DMS 273 (cell line): ENCODE data around the gene KIF4B.
"Not testable (repeated sequence)": the region's sequence is repeated elsewhere in the genome, so short reads cannot be mapped to it uniquely, and the experiment has no call there.

Experiments used
- DNase-seq: peaks from one replicate; lab custom pipeline; 2025; ENCODE audit not compliant: unreplicated experiment; lab: John Stamatoyannopoulos, UW

KIF4B gene

GRCh38 chr5:155013526-155013925 lies at the start of gene KIF4B:
KIF4B (plus strand) TSS chr5:155013755; CDS start chr5:155013860, 105 bp downstream.
- no peak for DNase-seq

DNA sequence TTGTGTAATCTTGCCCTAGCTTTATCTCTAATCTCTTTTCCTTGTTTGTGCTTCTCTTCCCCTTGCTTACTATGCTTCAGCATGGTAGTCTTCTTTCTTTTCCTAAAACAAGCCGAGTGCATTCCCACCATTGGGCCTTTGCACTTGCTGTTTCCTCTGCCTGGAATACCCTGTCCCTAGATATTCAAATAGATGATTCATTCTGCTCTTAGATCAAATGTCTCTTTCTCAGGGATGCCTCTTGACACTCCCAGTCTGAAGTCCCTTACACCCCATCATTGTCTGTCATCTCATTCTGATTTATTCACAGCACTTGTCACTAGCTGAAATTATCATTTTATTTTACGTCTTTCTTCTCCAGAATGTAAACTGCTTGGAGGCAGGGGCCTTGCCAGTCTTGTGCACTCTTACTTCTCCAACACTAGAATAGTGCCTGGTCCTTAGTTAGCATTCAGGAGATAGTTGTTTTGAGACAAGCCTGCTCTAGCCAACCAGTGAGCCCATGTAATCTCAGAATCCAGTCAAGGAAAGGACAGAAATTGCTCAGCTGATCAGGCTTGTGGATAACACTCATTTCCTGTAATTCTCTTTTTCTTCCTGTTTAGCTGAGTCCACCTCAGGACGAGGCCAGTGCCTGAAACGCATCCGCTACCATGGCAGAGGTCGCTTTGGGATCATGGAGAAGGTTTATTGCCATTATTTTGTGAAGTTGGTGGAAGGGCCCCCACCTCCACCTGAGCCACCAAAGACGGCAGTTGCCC lies 47.3 kb upstream of the KIF4B start:
- DNase-seq, result no peak

- DNase-seq, result no peak
These were observed 46.7 kb upstream of the KIF4B start for GRCh38 chr5:154966874-154967273.

DNA sequence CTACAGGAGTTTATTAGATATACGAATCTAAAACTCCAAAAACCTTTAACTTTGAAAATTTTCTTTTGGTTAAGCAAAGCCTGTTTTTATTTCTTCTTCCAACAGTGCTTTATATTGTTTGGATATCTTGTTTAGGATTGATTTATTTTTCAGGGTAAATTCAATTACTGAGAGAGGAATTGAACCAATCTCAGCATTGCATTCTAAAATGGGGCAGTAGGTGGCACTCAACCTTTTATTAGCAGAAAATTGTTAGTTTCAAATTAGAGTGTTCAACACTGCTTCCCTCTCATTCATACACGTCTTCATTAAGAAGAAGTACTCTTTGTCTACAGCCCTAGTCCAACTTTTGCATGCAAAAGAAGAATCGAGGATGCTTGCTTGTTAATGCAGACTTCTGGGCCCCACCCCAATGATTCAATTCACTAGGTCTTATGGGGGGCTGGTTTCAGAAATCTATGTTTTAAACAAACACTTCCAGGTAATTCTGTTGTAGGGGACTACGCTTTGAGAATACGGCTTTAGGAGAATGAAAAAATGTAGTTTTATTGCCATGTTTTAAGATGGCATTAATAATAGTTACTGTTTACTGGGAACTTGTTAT lies 46.0 kb upstream of the KIF4B start:
- DNase-seq, result peak; percentile 33

GRCh38 chr5:154968953-154969352 lies 44.6 kb upstream of the KIF4B start:
- DNase-seq, result no peak

GRCh38 chr5:154970759-154971158 lies 42.8 kb upstream of the KIF4B start:
- no peak for DNase-seq

- no peak for DNase-seq
These were observed 42.1 kb upstream of the KIF4B start for GRCh38 chr5:154971501-154971900.

- DNase-seq, result peak; percentile 73
These were observed 41.0 kb upstream of the KIF4B start for GRCh38 chr5:154972476-154973080.

- DNase-seq, result not testable (repeated sequence)
These were observed 37.5 kb upstream of the KIF4B start for GRCh38 chr5:154976082-154976481.

GRCh38 chr5:154977409-154977808 lies 36.1 kb upstream of the KIF4B start:
- no peak for DNase-seq

GRCh38 chr5:154978294-154978693 lies 35.3 kb upstream of the KIF4B start:
- DNase-seq, result not testable (repeated sequence)

DNA sequence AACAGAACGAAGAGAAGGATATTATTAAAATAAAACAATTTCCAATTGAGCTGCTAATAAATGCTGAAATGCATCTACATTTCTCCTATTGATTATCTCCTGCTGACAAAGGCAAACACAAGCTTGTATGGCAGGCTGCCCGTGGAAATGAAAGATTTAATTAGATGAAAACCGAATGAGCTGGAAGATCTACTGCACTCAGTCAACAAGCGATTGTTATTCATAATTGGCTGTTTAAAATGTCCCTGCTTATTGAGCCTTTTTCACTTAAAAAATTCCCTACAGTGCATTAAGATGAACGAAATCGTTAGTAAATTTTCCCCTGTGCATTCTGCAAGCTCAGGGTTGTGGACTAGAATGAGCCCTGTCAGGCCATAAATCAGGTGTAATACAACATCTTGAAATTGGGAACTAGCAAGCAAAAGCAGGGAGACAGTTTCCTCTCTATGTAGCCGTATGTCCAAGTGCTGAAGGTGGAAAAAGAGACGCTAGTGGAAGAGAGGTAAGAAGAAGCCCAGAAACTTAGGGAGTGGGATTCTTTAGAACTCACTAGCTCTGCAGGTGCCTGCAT lies 28.5 kb upstream of the KIF4B start:
- DNase-seq, result no peak

- no peak for DNase-seq
These were observed 27.4 kb upstream of the KIF4B start for GRCh38 chr5:154986151-154986550.

DNA sequence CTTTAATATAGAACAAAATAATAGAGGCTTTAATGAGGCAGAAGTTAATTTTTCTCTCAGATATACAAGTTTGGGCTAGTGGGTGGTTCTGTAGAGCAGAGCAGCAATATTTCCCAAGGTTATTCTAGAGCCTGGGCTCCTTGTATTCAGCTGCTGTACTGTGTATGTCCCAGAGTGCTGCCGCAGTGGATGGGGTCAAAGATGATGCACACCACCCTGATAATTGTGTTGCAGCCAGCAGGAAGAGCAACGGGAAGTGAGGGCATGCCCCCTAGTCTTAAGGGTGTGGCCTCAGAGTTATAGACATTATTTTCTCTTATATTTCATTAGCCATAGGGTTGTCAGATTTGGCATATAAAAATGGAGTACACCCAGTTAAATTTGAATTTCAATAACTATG lies 23.9 kb upstream of the KIF4B start:
- DNase-seq, result no peak

- no peak for DNase-seq
These were observed 20.1 kb upstream of the KIF4B start for GRCh38 chr5:154993461-154993860.

- DNase-seq, result no peak
These were observed 17.9 kb upstream of the KIF4B start for GRCh38 chr5:154995679-154996078.

DNA sequence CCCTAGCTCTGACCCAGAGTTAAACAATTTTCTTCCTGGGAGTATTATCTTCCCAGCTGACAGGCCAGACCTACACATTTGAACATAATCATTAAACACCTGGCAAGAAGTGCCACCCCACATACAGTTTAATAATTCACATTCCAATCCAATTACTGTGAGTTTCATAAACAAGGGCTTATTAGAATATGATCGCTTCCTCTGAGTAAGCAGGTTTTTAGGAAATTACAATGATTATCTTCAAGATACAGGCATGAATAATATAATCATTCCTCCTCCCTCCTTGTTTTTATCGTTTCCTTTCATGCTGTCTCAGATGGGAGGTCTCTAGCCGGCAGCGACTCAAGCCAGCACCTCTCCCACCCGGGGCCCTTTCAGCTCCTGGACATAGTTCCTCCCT lies 15.8 kb upstream of the KIF4B start:
- DNase-seq, result no peak

GRCh38 chr5:154999865-155000264 lies 13.7 kb upstream of the KIF4B start:
- no peak for DNase-seq

- no peak for DNase-seq
These were observed 12.0 kb upstream of the KIF4B start for GRCh38 chr5:155001523-155001922.

- DNase-seq, result not testable (repeated sequence)
These were observed 10.8 kb upstream of the KIF4B start for GRCh38 chr5:155002722-155003121.

DNA sequence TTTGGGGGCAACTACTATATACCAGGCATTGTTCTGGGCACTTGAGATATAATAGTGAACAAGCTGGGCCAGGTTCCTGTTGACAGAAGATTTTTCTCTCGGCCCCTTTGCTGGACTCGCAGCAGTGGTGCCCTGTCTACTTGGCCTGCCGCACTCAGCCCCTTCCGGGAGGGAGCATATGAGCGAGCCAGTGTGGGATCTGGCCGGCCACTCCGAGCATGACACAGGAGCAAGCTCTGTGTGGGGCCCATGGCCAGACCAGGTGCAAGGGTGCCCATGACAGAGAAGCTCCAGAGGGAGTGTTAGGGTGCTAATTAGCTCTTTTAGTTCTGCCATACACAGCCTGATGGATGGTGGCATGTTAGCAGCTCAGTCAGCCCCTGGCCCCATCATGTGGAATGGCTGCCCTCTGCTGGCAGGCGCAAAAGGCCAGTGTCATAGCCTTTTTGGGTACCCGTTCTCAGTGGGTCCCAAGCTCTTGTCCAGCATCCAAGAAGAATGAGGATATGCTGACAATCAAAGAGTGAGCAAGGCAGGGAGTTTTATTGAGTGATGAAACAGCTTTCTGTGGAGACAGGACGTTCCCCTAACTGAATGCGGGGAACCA lies 9.3 kb upstream of the KIF4B start:
- DNase-seq, result peak; percentile 24
